Muscle of leg (tissue), 11 donors: Measurements from ENCODE around the gene ZDHHC1. TPM values are rescaled to one million over a fixed set of nuclear protein-coding genes. Genes with fewer than 3 reads are reported as not detected.
A peak's percentile ranks its signal among the peaks of the same experiment; 100 is the strongest.

Source experiments
- DNase-seq: peaks from one replicate; pipeline ENCODE4 v3.0.0; 2013
- H3K27ac ChIP-seq: one replicate; pipeline ENCODE4 v1.5.1; 2013; ENCODE audit warnings: mild to moderate bottlenecking, low read length, control low read depth
- H3K27me3 ChIP-seq: one replicate; pipeline ENCODE4 v1.6.1; 2013; ENCODE audit warnings: low read length; ENCODE audit not compliant: control insufficient read depth, insufficient read depth
- H3K36me3 ChIP-seq: one replicate; pipeline ENCODE4 v1.6.1; 2013; ENCODE audit warnings: low read length; ENCODE audit not compliant: control insufficient read depth, insufficient read depth
- H3K4me1 ChIP-seq: one replicate; pipeline ENCODE4 v1.6.1; 2013; ENCODE audit warnings: low read length; ENCODE audit not compliant: control insufficient read depth, insufficient read depth
- H3K4me3 ChIP-seq: one replicate; pipeline ENCODE4 v1.5.1; 2013; ENCODE audit warnings: low read length, control low read depth
- H3K9me3 ChIP-seq: replicated peaks from 2 replicates; pipeline ENCODE4 v1.6.1; 2013; ENCODE audit warnings: low read depth, low read length; ENCODE audit not compliant: control insufficient read depth
- WGBS: methylation state at CpG from one replicate; pipeline ENCODE4 v1.1.5; 2013; ENCODE audit warnings: missing lambda C conversion rate; ENCODE audit not compliant: insufficient coverage; 5-methylcytosine and 5-hydroxymethylcytosine counted together
- polyA plus RNA-seq, 8 donors: library from polyadenylated mRNA; unstranded; fragments of 120-200 nt; gene quantifications; one replicate each; pipeline versions ENCODE4 v1.2.1 to v1.2.3, GENCODE V29; 2013; ENCODE audit warnings: inconsistent platforms in 1 of 8, low replicate concordance in 1 of 8; ENCODE audit not compliant: insufficient read length in 8 of 8, insufficient read depth in 1 of 8
- total RNA-seq: library from RNA; stranded (reverse); fragments of 120-200 nt; gene quantifications from one replicate; pipeline ENCODE4 v1.2.4, GENCODE V29; 2013

ZDHHC1 gene
- total and polyA plus RNA-seq, 9 donors, result 19.7 to 42.4 (median 24.1) TPM

- WGBS, result 55% methylated on average over 2 of the region's 2 CpGs
- Histone ChIP-seq H3K4me3 (no peak overlapping the region), H3K27ac (peak overlapping the region; percentile 13), H3K4me1 (peaks cover 85% of the 10 kb centered on the region), H3K9me3 (no peaks in the 10 kb centered on the region), H3K36me3 (peaks cover 30% of the 10 kb centered on the region), H3K27me3 (no peaks in the 10 kb centered on the region)
- DNase-seq, result peak; percentile 63
Observed at GRCh38 chr16:67449336-67449735, 33.1 kb upstream of the ZDHHC1 start.

- no peak for DNase-seq
- Histone ChIP-seq H3K4me1 (peaks cover 92% of the 10 kb centered on the region), H3K9me3 (no peaks in the 10 kb centered on the region), H3K36me3 (peaks cover 30% of the 10 kb centered on the region), H3K27ac (no peak overlapping the region), H3K4me3 (no peak overlapping the region), H3K27me3 (no peaks in the 10 kb centered on the region)
- WGBS, result 90% methylated on average over 1 of the region's 5 CpGs
Observed at GRCh38 chr16:67448580-67448979, 32.3 kb upstream of the ZDHHC1 start.

GRCh38 chr16:67447508-67448076, 31.3 kb upstream of the ZDHHC1 start:
- H3K4me3 ChIP-seq, result no peak overlapping the region
- peak overlapping the region; percentile 52 for H3K27ac ChIP-seq
- WGBS, result 61% methylated on average over 2 of the region's 6 CpGs
- H3K4me1 ChIP-seq, result peaks cover 98% of the 10 kb centered on the region
- H3K9me3 ChIP-seq, result no peaks in the 10 kb centered on the region
- peaks cover 20% of the 10 kb centered on the region for H3K36me3 ChIP-seq
- H3K27me3 ChIP-seq, result no peaks in the 10 kb centered on the region
- peak; percentile 85 for DNase-seq

GRCh38 chr16:67446968-67447507, 30.8 kb upstream of the ZDHHC1 start:
- DNase-seq, result no peak
- H3K4me3 ChIP-seq, result no peak overlapping the region
- H3K36me3 ChIP-seq, result peaks cover 15% of the 10 kb centered on the region
- no peaks in the 10 kb centered on the region for H3K27me3 ChIP-seq
- H3K9me3 ChIP-seq, result no peaks in the 10 kb centered on the region
- peaks cover 98% of the 10 kb centered on the region for H3K4me1 ChIP-seq
- peak overlapping the region; percentile 52 for H3K27ac ChIP-seq
- 70% methylated on average over 3 of the region's 8 CpGs for WGBS

GRCh38 chr16:67445913-67446907, 29.9 kb upstream of the ZDHHC1 start:
- peaks cover 98% of the 10 kb centered on the region for H3K4me1 ChIP-seq
- H3K36me3 ChIP-seq, result peaks cover 12% of the 10 kb centered on the region
- no peaks in the 10 kb centered on the region for H3K27me3 ChIP-seq
- H3K27ac ChIP-seq, result no peak overlapping the region
- peak; percentile 57 for DNase-seq
- no peak overlapping the region for H3K4me3 ChIP-seq
- 70% methylated on average over 11 of the region's 12 CpGs for WGBS
- H3K9me3 ChIP-seq, result no peaks in the 10 kb centered on the region

- H3K4me3 ChIP-seq, result no peak overlapping the region
- H3K9me3 ChIP-seq, result no peaks in the 10 kb centered on the region
- H3K36me3 ChIP-seq, result peaks cover 7% of the 10 kb centered on the region
- H3K27ac ChIP-seq, result no peak overlapping the region
- H3K27me3 ChIP-seq, result no peaks in the 10 kb centered on the region
- H3K4me1 ChIP-seq, result peaks cover 98% of the 10 kb centered on the region
- DNase-seq, result no peak
- 78% methylated on average over 3 of the region's 3 CpGs for WGBS
Observed at GRCh38 chr16:67445441-67445912, 29.2 kb upstream of the ZDHHC1 start.

- Histone ChIP-seq H3K27me3 (no peaks in the 10 kb centered on the region), H3K36me3 (peaks cover 7% of the 10 kb centered on the region), H3K4me1 (peaks cover 97% of the 10 kb centered on the region), H3K27ac (no peak overlapping the region), H3K4me3 (no peak overlapping the region), H3K9me3 (no peaks in the 10 kb centered on the region)
- WGBS, result 86% methylated on average over 7 of the region's 7 CpGs
- DNase-seq, result no peak
Observed at GRCh38 chr16:67445126-67445426, 28.8 kb upstream of the ZDHHC1 start.

- no peak for DNase-seq
- H3K4me3 ChIP-seq, result no peak overlapping the region
- 80% methylated on average over 20 of the region's 22 CpGs for WGBS
- no peaks in the 10 kb centered on the region for H3K27me3 ChIP-seq
- peak overlapping the region; percentile 32 for H3K27ac ChIP-seq
- peaks cover 91% of the 10 kb centered on the region for H3K4me1 ChIP-seq
- no peaks in the 10 kb centered on the region for H3K9me3 ChIP-seq
- H3K36me3 ChIP-seq, result peaks cover 7% of the 10 kb centered on the region
Observed at GRCh38 chr16:67444259-67445125, 28.2 kb upstream of the ZDHHC1 start.

GRCh38 chr16:67443265-67443664, 27.0 kb upstream of the ZDHHC1 start:
- peaks cover 81% of the 10 kb centered on the region for H3K4me1 ChIP-seq
- H3K36me3 ChIP-seq, result peaks cover 17% of the 10 kb centered on the region
- DNase-seq, result peak; percentile 90
- WGBS, result 60% methylated on average over 1 of the region's 6 CpGs
- H3K27ac ChIP-seq, result peak overlapping the region; percentile 32
- no peaks in the 10 kb centered on the region for H3K27me3 ChIP-seq
- no peaks in the 10 kb centered on the region for H3K9me3 ChIP-seq
- no peak overlapping the region for H3K4me3 ChIP-seq
